ENCODE measurements around the gene CNTNAP1. TPM values are rescaled to one million over a fixed set of nuclear protein-coding genes. Genes with fewer than 3 reads are reported as not detected.
"Not testable (repeated sequence)": the region's sequence is repeated elsewhere in the genome, so short reads cannot be mapped to it uniquely, and the experiment has no call there.

Gene CNTNAP1
- total RNA-seq, 6 experiments from 2014 or later: 26.0 to 43.7 (median 37.7) TPM

DNA sequence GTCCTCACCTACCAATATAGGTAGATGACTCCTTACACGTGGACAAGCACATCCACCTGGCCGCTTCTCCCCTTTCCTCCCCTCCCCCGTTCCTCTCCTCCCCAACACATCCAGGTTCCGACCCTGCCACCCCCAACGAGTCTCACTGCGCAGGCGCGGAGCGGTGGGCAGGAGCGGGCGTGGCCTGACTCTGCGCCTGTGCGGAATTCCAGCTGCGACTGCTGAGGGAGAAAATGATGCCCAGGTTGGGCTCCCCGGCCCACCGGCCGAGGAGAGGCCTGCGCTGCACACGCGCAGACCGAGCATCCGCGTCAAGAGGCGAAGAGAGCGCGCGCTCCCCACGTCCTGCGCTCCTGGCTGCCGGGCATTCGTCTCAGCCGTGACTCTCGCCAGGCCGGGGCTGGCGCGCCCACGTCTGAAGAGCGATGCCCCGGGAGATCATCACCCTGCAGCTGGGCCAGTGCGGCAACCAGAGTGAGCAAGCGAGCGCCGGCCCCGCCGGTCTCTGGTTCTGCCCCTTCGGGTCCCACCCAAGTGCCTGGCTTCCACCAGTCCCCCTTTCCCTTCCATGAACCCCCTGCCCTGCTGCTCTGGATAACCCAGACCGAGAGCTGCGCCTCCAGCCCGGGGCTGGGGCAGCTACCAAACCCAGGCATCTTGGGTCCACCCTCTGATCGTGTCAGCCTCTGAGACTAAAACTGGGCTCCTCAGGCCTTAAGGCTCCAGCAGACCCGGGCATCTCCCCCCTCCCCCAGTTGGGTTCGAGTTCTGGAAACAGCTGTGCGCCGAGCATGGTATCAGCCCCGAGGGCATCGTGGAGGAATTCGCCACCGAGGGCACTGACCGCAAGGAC is 23.0 kb upstream of the CNTNAP1 start, which contains the start of gene TUBG2:
Gene TUBG2, plus strand, starts transcription at position 206 of the 853 bp plus-strand sequence. Its CDS starts 220 bp downstream, at position 426.
- H3K36me3 Mint-ChIP-seq (ENCODE audit: low read depth): peaks cover 3% of the 10 kb centered on the region; the same call in 1 of the 2 replicates
- peak within 1 kb of the TSS; percentile 82 for H3K27ac Mint-ChIP-seq
- no peaks in the 10 kb centered on the region for H3K9me3 Mint-ChIP-seq
- TF ChIP-seq, protein P1, sequence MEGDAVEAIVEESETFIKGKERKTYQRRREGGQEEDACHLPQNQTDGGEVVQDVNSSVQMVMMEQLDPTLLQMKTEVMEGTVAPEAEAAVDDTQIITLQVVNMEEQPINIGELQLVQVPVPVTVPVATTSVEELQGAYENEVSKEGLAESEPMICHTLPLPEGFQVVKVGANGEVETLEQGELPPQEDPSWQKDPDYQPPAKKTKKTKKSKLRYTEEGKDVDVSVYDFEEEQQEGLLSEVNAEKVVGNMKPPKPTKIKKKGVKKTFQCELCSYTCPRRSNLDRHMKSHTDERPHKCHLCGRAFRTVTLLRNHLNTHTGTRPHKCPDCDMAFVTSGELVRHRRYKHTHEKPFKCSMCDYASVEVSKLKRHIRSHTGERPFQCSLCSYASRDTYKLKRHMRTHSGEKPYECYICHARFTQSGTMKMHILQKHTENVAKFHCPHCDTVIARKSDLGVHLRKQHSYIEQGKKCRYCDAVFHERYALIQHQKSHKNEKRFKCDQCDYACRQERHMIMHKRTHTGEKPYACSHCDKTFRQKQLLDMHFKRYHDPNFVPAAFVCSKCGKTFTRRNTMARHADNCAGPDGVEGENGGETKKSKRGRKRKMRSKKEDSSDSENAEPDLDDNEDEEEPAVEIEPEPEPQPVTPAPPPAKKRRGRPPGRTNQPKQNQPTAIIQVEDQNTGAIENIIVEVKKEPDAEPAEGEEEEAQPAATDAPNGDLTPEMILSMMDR (IDR thresholded peaks at IDR 0.05): no peak
- peak within 1 kb of the TSS; percentile 90 for H3K4me3 Mint-ChIP-seq
- no peaks in the 10 kb centered on the region for H3K27me3 Mint-ChIP-seq (ENCODE audit: insufficient read depth)
- H3K4me1 Mint-ChIP-seq (ENCODE audit: low read depth): peaks cover 62% of the 10 kb centered on the region
- DNase-seq: peak; percentile 84

DNA sequence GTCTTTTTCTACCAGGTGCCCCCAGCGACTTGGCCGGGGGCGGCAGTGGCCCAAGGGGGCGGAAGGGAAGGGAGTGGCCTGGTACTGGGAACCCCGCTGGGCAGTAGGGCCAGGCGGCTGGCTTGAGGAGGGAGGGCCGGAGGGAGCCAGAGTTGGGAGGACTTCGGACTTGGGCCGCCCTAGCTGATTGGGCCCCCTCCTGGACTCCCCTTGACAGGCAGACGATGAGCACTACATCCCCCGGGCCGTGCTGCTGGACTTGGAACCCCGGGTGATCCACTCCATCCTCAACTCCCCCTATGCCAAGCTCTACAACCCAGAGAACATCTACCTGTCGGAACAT is 22.4 kb upstream of the CNTNAP1 start:
- H3K27me3 Mint-ChIP-seq (ENCODE audit: insufficient read depth); DNase-seq: not testable (repeated sequence)

DNA sequence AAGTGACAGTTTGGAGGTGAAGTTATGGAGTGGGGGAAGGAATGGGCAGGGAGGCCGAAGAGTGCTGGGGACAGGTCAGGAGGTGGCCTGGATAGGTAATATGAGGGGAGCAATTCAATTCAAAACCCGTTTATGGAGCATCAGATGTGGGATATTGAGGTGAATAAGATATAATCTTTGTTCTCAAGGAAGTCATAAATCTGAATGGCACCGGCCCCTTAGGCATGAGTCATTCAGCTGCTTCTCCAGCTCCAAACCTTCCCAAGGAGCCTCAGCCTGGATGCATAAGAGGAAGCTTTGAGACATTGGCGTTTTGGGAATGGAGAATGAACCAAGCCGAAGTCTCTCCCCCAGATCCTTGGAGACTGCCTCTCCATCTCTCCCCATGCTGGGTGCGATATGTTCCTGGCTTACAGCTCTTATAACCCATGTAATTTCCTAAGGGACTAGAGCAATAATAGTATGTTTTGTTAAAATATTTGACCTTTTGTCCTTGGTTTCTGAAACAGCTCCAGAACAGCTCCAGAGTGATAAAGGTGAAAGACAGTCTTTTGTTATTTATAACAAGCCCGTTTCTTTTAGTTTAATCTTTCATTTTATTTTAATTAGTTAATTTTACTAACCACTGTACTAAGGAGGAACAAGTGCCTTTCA is 21.5 kb upstream of the CNTNAP1 start:
- Mint-ChIP-seq H3K4me3 (peak overlapping the region; percentile 25), H3K36me3 (ENCODE audit: low read depth) (peaks cover 10% of the 10 kb centered on the region), H3K4me1 (ENCODE audit: low read depth) (peaks cover 46% of the 10 kb centered on the region), H3K9me3 (no peaks in the 10 kb centered on the region), H3K27me3 (ENCODE audit: insufficient read depth) (no peaks in the 10 kb centered on the region), H3K27ac (peak overlapping the region; percentile 38)
- DNase-seq: peak; percentile 74
- TF ChIP-seq, protein P1 (IDR thresholded peaks at IDR 0.05): no peak

More for the DNA sequence above, 22.4 kb upstream of the CNTNAP1 start:
- H3K9me3 Mint-ChIP-seq; H3K36me3 Mint-ChIP-seq (ENCODE audit: low read depth): not testable (repeated sequence)
- Mint-ChIP-seq H3K4me1 (ENCODE audit: low read depth) (peaks cover 56% of the 10 kb centered on the region), H3K4me3 (peak overlapping the region; percentile 90), H3K27ac (peak overlapping the region; percentile 82)

DNA sequence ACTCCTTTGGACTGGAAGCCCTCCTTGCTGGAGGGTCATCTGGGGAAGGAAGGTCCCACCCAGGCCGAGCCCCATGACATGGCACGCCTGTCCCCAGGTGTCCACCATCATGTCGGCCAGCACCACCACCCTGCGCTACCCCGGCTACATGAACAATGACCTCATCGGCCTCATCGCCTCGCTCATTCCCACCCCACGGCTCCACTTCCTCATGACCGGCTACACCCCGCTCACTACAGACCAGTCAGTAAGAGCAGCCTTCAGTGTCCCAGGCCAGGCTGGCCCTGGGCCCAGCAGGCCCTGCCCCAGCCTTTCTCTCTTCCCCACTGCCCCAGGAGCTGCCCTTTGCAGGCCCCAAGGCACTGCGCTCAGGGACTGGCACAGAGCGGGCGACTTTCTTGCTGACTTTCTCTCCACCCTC is 16.7 kb upstream of the CNTNAP1 start:
- Mint-ChIP-seq H3K4me1 (ENCODE audit: low read depth) (peaks cover 44% of the 10 kb centered on the region), H3K4me3 (no peak overlapping the region), H3K27me3 (ENCODE audit: insufficient read depth) (peaks cover 3% of the 10 kb centered on the region), H3K9me3 (no peaks in the 10 kb centered on the region), H3K36me3 (ENCODE audit: low read depth) (peaks cover 21% of the 10 kb centered on the region), H3K27ac (no peak overlapping the region)
- DNase-seq: no peak
- TF ChIP-seq, protein P1 (IDR thresholded peaks at IDR 0.05): no peak

DNA sequence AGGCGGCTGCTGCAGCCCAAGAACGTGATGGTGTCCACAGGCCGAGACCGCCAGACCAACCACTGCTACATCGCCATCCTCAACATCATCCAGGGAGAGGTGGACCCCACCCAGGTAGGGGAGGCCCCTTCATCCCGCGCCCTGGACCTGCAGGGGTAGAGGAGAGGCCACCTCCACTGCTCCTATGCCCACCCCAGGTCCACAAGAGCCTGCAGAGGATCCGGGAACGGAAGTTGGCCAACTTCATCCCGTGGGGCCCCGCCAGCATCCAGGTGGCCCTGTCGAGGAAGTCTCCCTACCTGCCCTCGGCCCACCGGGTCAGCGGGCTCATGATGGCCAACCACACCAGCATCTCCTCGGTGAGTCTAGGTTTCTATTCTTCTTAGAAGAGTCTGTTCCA is 16.2 kb upstream of the CNTNAP1 start:
- H3K36me3 Mint-ChIP-seq (ENCODE audit: low read depth): peaks cover 25% of the 10 kb centered on the region
- H3K27me3 Mint-ChIP-seq (ENCODE audit: insufficient read depth); DNase-seq; H3K4me3 Mint-ChIP-seq; H3K9me3 Mint-ChIP-seq; H3K27ac Mint-ChIP-seq: not testable (repeated sequence)
- peaks cover 38% of the 10 kb centered on the region for H3K4me1 Mint-ChIP-seq (ENCODE audit: low read depth)

DNA sequence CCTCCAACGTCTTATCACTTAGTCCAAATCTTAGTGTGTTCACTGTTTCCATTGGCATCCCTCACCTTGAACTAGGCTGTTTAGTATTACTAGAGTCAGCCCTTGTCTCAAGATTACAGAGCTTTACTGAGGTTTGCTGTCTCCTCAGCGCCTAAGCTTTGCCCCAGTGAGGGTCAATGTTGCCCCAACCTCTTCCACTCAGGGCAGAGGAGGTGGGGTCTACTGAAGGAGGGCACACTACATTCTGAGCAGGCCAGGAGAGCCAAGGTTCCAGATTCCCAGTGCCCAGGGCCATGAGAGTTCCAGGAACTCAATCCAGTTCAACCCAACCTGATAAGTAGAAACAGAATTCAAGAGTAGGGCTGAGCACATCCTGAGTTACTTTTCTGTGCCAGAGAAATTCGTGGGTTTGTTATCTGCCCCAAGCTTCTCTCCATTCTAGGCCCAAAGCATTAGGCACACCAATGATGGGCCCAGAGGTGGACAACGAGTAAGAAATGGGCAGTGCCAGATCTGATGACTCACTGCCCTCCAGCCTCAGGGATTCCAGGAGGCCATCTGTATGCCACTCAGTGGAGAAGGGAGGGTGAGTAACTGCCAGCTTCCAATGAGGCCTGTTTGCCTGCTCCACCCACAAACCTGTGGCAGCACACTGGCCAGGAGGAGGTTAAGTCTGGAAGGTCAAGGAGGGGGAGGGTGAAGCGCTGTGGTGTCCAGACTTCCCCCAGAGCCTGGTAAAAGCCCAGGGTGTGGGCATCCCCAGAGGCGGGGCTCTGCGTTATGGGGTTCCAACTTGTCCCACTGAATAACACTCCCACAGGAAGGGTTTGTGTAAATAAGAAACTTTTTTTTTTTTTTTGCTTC is 15.0 kb upstream of the CNTNAP1 start:
- Mint-ChIP-seq H3K4me3 (peak overlapping the region; percentile 37; the same call in 1 of the 2 replicates), H3K4me1 (ENCODE audit: low read depth) (peaks cover 34% of the 10 kb centered on the region), H3K27me3 (ENCODE audit: insufficient read depth) (peaks cover 3% of the 10 kb centered on the region), H3K36me3 (ENCODE audit: low read depth) (peaks cover 30% of the 10 kb centered on the region), H3K9me3 (no peaks in the 10 kb centered on the region), H3K27ac (peak overlapping the region; percentile 87)
- DNase-seq: peak; percentile 93
- TF ChIP-seq, protein P1 (IDR thresholded peaks at IDR 0.05): no peak
